IMR-90 (cell line): ENCODE data around the gene NLRX1. TPM values are rescaled to one million over a fixed set of nuclear protein-coding genes. Genes with fewer than 3 reads are reported as not detected.

Experiments
- ATAC-seq: fragments of 200-7000 bp; cut with Tn5 transposase; 2 replicates; pipeline ENCODE4 v1.9.1; 2020; ENCODE audit warnings: low read depth, mild to moderate bottlenecking, moderate library complexity
- BruUV-seq: library from RNA; stranded (reverse); fragments of 400-500 nt; replicated peaks from 2 replicates; lab custom pipeline; 2021; lab: Mats Ljungman, UMichigan
- CTCF ChIA-PET: fragments of 300-600 bp; formaldehyde crosslinking; extraction: SDS; loops from one replicate; lab custom pipeline; 2021; ENCODE audit warnings: antibody characterized with exemption; lab: Yijun Ruan, JAX
- POLR2A ChIA-PET: fragments of 300-600 bp; sonication (Branson Sonifier 250); formaldehyde crosslinking; loops from one replicate; lab custom pipeline; 2022; ENCODE audit warnings: antibody characterized with exemption; ENCODE audit not compliant: unreplicated experiment; lab: Charles Lee
- DNase-seq: peaks from one replicate; pipeline ENCODE4 v3.0.0; 2013
- H2AFZ ChIP-seq: replicated peaks from 2 replicates; pipeline ENCODE3; 2013; ENCODE audit warnings: low read length, mild to moderate bottlenecking; ENCODE audit not compliant: poor library complexity
- H2AK5ac ChIP-seq: 2 replicates; pipeline ENCODE4 v1.6.1; 2013; ENCODE audit warnings: low read depth, low read length, inconsistent platforms
- H2AK9ac ChIP-seq: replicated peaks from 2 replicates; pipeline ENCODE3; 2013; ENCODE audit warnings: mild to moderate bottlenecking, low read depth, low read length, moderate library complexity; ENCODE audit not compliant: poor library complexity
- H2BK120ac ChIP-seq: 2 replicates; pipeline ENCODE4 v1.6.1; 2013; ENCODE audit warnings: low read depth, low read length, inconsistent platforms
- H2BK15ac ChIP-seq: 3 replicates; pipeline ENCODE4 v1.6.1; 2013; ENCODE audit warnings: low read depth, low read length, inconsistent platforms
- H2BK20ac ChIP-seq: 2 replicates; pipeline ENCODE4 v1.6.1; 2013; ENCODE audit warnings: low read depth, mild to moderate bottlenecking, inconsistent platforms, low read length, moderate library complexity
- H2BK5ac ChIP-seq: 2 replicates; pipeline ENCODE4 v1.6.1; 2013; ENCODE audit warnings: mild to moderate bottlenecking, low read depth, low read length, inconsistent platforms; ENCODE audit not compliant: poor library complexity, severe bottlenecking
- H3K14ac ChIP-seq: replicated peaks from 2 replicates; pipeline ENCODE4 v1.6.1; 2013; ENCODE audit warnings: low read depth, low read length, inconsistent platforms
- H3K18ac ChIP-seq: 2 replicates; pipeline ENCODE4 v1.6.1; 2013; ENCODE audit warnings: low read depth, low read length, control low read depth
- H3K23ac ChIP-seq: 2 replicates; pipeline ENCODE4 v1.6.1; 2013; ENCODE audit warnings: low read depth, low read length, inconsistent platforms
- H3K27ac ChIP-seq: 2 replicates; pipeline ENCODE4 v1.5.1; 2013; ENCODE audit warnings: mild to moderate bottlenecking, control low read depth, low read length; ENCODE audit not compliant: insufficient read depth
- H3K27me3 ChIP-seq: 2 replicates; pipeline ENCODE4 v1.6.1; 2013; ENCODE audit warnings: low read length; ENCODE audit not compliant: control insufficient read depth, insufficient read depth
- H3K36me3 ChIP-seq: 2 replicates; pipeline ENCODE4 v1.6.1; 2013; ENCODE audit warnings: low read length, mixed read lengths; ENCODE audit not compliant: control insufficient read depth, insufficient read depth
- H3K4ac ChIP-seq: 2 replicates; pipeline ENCODE4 v1.6.1; 2013; ENCODE audit warnings: low read depth, low read length, inconsistent platforms
- H3K4me1 ChIP-seq: 2 replicates; pipeline ENCODE4 v1.6.1; 2013; ENCODE audit warnings: low read length, mixed read lengths; ENCODE audit not compliant: control insufficient read depth, insufficient read depth
- H3K4me2 ChIP-seq: 2 replicates; pipeline ENCODE4 v1.6.1; 2013; ENCODE audit warnings: low read depth, mild to moderate bottlenecking, control low read depth, low read length, moderate library complexity
- H3K4me3 ChIP-seq: 2 replicates; pipeline ENCODE4 v1.5.1; 2013; ENCODE audit warnings: low read depth, mild to moderate bottlenecking, control low read depth, low read length, moderate library complexity; ENCODE audit not compliant: insufficient read depth
- H3K56ac ChIP-seq: 2 replicates; pipeline ENCODE4 v1.6.1; 2013; ENCODE audit warnings: low read length, inconsistent platforms; ENCODE audit not compliant: insufficient read depth; ENCODE audit errors: extremely low read depth
- H3K79me1 ChIP-seq, 2 experiments: 2 replicates each; pipeline ENCODE4 v1.6.1; 2013; ENCODE audit warnings: low read length in 2 of 2, inconsistent platforms in 1 of 2, low read depth in 1 of 2
- H3K9ac ChIP-seq: 2 replicates; pipeline ENCODE4 v1.6.1; 2013; ENCODE audit warnings: low read depth, low read length, control low read depth
- H3K9me1 ChIP-seq: 2 replicates; pipeline ENCODE4 v1.6.1; 2013; ENCODE audit warnings: low read length, inconsistent platforms; ENCODE audit not compliant: insufficient read depth
- H3K9me3 ChIP-seq: 2 replicates; pipeline ENCODE4 v1.6.1; 2013; ENCODE audit warnings: low read length; ENCODE audit not compliant: control insufficient read depth, insufficient read depth
- H4K20me1 ChIP-seq: 2 replicates; pipeline ENCODE4 v1.6.1; 2013; ENCODE audit warnings: low read length, inconsistent platforms; ENCODE audit not compliant: insufficient read depth
- H4K5ac ChIP-seq: 2 replicates; pipeline ENCODE4 v1.6.1; 2013; ENCODE audit warnings: mild to moderate bottlenecking, low read depth, low read length, control low read depth
- H4K8ac ChIP-seq, 2 experiments: 2 replicates each; pipeline ENCODE4 v1.6.1; 2013; ENCODE audit warnings: low read depth in 2 of 2, low read length in 2 of 2, control low read depth in 1 of 2, inconsistent platforms in 1 of 2
- H4K91ac ChIP-seq: 2 replicates; pipeline ENCODE4 v1.6.1; 2013; ENCODE audit warnings: low read depth, low read length, inconsistent platforms; ENCODE audit not compliant: insufficient read depth
- BHLHE40 ChIP-seq: fragments of 150-350 bp; IDR thresholded peaks from 2 replicates; pipeline ENCODE4 v1.6.1; 2016; ENCODE audit warnings: mild to moderate bottlenecking, low read depth, low read length
- CHD1 ChIP-seq: IDR thresholded peaks from 2 replicates; pipeline ENCODE4 v1.6.1; 2012; ENCODE audit warnings: low read depth, low read length, improper control_type of control experiment
- ELK1 ChIP-seq: fragments of 150-350 bp; IDR thresholded peaks from 2 replicates; pipeline ENCODE4 v1.6.1; 2016; ENCODE audit warnings: low read depth, mild to moderate bottlenecking, low read length, moderate library complexity, borderline replicate concordance
- MAZ ChIP-seq: IDR thresholded peaks from 2 replicates; pipeline ENCODE4 v1.6.1; 2012; ENCODE audit warnings: low read depth, mild to moderate bottlenecking, low read length, improper control_type of control experiment, moderate library complexity, borderline replicate concordance
- MXI1 ChIP-seq: IDR thresholded peaks from 2 replicates; pipeline ENCODE4 v1.6.1; 2012; ENCODE audit warnings: low read depth, mild to moderate bottlenecking, low read length, moderate library complexity, borderline replicate concordance
- NFE2L2 ChIP-seq: fragments of 150-350 bp; IDR thresholded peaks from 2 replicates; pipeline ENCODE4 v1.6.1; 2016; ENCODE audit warnings: low read depth, mild to moderate bottlenecking, low read length
- RCOR1 ChIP-seq: IDR thresholded peaks from 2 replicates; pipeline ENCODE4 v1.6.1; 2012; ENCODE audit warnings: mild to moderate bottlenecking, low read length, improper control_type of control experiment; ENCODE audit not compliant: insufficient replicate concordance
- SMC3 ChIP-seq: fragments of 150-350 bp; IDR thresholded peaks from 2 replicates; pipeline ENCODE4 v1.6.1; 2016; ENCODE audit warnings: low read depth, mild to moderate bottlenecking, antibody characterized with exemption, low read length, moderate library complexity
- whole genome bisulfite sequencing, 2 experiments: methylation state at CpG; one replicate each; pipeline versions ENCODE4 v1.1.5 to v1.1.7; 2013; ENCODE audit warnings: missing lambda C conversion rate in 2 of 2; ENCODE audit not compliant: insufficient read length in 1 of 2; ENCODE audit errors: extremely low coverage in 2 of 2; 5-methylcytosine and 5-hydroxymethylcytosine counted together
- dilution Hi-C: fragments of 300-500 bp; cut with HindIII; formaldehyde crosslinking; loops from one replicate; pipeline ENCODE4 v1.14.3; 2018; ENCODE audit warnings: low sequenced_read_pairs; ENCODE audit not compliant: unreplicated experiment
- in situ Hi-C: fragments of 300-500 bp; cut with MboI; formaldehyde crosslinking; loops from 3 replicates; pipeline ENCODE4 v1.14.3; 2019; ENCODE audit warnings: low sequenced_read_pairs, inconsistent platforms, mixed read lengths
- intact Hi-C: fragments of 100-400 bp; cut with micrococcal nuclease; formaldehyde crosslinking; loops from 2 replicates; pipeline ENCODE4 v1.10.0; 2022
- polyA plus RNA-seq, 3 experiments: library from polyadenylated mRNA; depleted of rRNA; stranded (reverse); fragments of >200 nt; gene quantifications; 2 replicates each; pipeline ENCODE4 v1.2.3, GENCODE V29; 2012; ENCODE audit warnings: low replicate concordance in 1 of 3
- total RNA-seq: library from RNA; depleted of rRNA; stranded (reverse); fragments of >200 nt; gene quantifications from 2 replicates; pipeline ENCODE4 v1.2.3, GENCODE V29; 2012

The NLRX1 gene
- total and polyA plus RNA-seq, 2 of the 4 experiments (the other 2 are of a cell fraction) = 3.0 to 4.9 TPM

- dilution Hi-C loops = no loop called here
- intact Hi-C loops = loop anchor here (5.0 kb wide), 2 partner anchors 175 to 190 kb away; no protein-coding TSS in a partner anchor
- H3K27ac ChIP-seq = no peak overlapping the region
- no peak overlapping the region for H2BK15ac ChIP-seq
- no peak overlapping the region for H2BK120ac ChIP-seq
- peak overlapping the region; percentile 72 for H3K23ac ChIP-seq
- no peak overlapping the region for H2AK5ac ChIP-seq
- DNase-seq (no peak), ATAC-seq (no peak)
- no peaks in the 10 kb centered on the region for H3K9me3 ChIP-seq
- POLR2A ChIA-PET = no interaction called here
- no peak overlapping the region for H3K56ac ChIP-seq
- H3K27me3 ChIP-seq = peaks cover 40% of the 10 kb centered on the region
- H3K9ac ChIP-seq = no peak overlapping the region
- no peaks in the 10 kb centered on the region; the same call in 1 of the 2 replicates for H3K9me1 ChIP-seq
- H3K4me3 ChIP-seq = no peak overlapping the region
- no peaks in the 10 kb centered on the region for H3K79me1 ChIP-seq
- BruUV-seq = no TSS peak
- TF ChIP-seq ELK1 (no peak), CHD1 (no peak), SMC3 (no peak), NFE2L2 (no peak), RCOR1 (no peak), BHLHE40 (no peak), MAZ (no peak), MXI1 (no peak)
- H2BK5ac ChIP-seq = no peak overlapping the region
- no peak overlapping the region for H3K14ac ChIP-seq
- H4K20me1 ChIP-seq = no peaks in the 10 kb centered on the region
- no peak overlapping the region for H3K4ac ChIP-seq
- H4K91ac ChIP-seq = no peak overlapping the region
- no peak overlapping the region for H3K4me2 ChIP-seq
- in situ Hi-C loops = no loop called here
- CTCF ChIA-PET = interaction anchor here (0.8 kb wide), 1 partner anchor 174 kb away, joined by 3 read pairs; no protein-coding TSS in a partner anchor
- WGBS, 2 experiments = no CpG with 5 or more reads among the region's 6 CpGs
- peak overlapping the region; percentile 56 for H2AFZ ChIP-seq
- H4K8ac ChIP-seq = no peak overlapping the region
- no peak overlapping the region for H4K5ac ChIP-seq
- H3K36me3 ChIP-seq = no peaks in the 10 kb centered on the region
- H3K4me1 ChIP-seq = 0 out of 2 replicates have a peak, but pooled peaks cover 2% of the 10 kb centered on the region
- no peak overlapping the region for H2AK9ac ChIP-seq
- no peak overlapping the region for H3K18ac ChIP-seq
- no peak overlapping the region for H2BK20ac ChIP-seq
These were observed 20.8 kb upstream of the NLRX1 start for GRCh38 chr11:119147604-119148333.
